ENCODE results near the gene SPAG4. TPM values are rescaled to one million over a fixed set of nuclear protein-coding genes. Genes with fewer than 3 reads are reported as not detected.

The SPAG4 gene
- total RNA-seq, 1 donor from 2014 or later: 4.2 TPM

GRCh38 chr20:35583636-35584560 lies 31.7 kb upstream of the SPAG4 start:
- Histone ChIP-seq H3K36me3 (no peaks in the 10 kb centered on the region), H3K4me1 (no peaks in the 10 kb centered on the region), H3K27ac (no peak overlapping the region), H3K9me3 (peaks cover 6% of the 10 kb centered on the region), H3K4me3 (no peak overlapping the region), H3K27me3 (ENCODE audit: low read depth) (no peaks in the 10 kb centered on the region)
- intact Hi-C loops (cut with DNase I): no loop called here
- DNase-seq (no peak), ATAC-seq (peak; percentile 9 to 38)
- TF ChIP-seq, protein P1, sequence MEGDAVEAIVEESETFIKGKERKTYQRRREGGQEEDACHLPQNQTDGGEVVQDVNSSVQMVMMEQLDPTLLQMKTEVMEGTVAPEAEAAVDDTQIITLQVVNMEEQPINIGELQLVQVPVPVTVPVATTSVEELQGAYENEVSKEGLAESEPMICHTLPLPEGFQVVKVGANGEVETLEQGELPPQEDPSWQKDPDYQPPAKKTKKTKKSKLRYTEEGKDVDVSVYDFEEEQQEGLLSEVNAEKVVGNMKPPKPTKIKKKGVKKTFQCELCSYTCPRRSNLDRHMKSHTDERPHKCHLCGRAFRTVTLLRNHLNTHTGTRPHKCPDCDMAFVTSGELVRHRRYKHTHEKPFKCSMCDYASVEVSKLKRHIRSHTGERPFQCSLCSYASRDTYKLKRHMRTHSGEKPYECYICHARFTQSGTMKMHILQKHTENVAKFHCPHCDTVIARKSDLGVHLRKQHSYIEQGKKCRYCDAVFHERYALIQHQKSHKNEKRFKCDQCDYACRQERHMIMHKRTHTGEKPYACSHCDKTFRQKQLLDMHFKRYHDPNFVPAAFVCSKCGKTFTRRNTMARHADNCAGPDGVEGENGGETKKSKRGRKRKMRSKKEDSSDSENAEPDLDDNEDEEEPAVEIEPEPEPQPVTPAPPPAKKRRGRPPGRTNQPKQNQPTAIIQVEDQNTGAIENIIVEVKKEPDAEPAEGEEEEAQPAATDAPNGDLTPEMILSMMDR (IDR thresholded peaks at IDR 0.05): no peak

GRCh38 chr20:35586751-35587425 lies 28.7 kb upstream of the SPAG4 start:
- H3K4me1 ChIP-seq: no peaks in the 10 kb centered on the region
- TF ChIP-seq, protein P1 (IDR thresholded peaks at IDR 0.05): no peak
- ATAC-seq (no peak), DNase-seq (no peak)
- H3K4me3 ChIP-seq: no peak overlapping the region
- intact Hi-C loops (cut with DNase I): no loop called here
- no peaks in the 10 kb centered on the region for H3K36me3 ChIP-seq
- H3K27ac ChIP-seq: no peak overlapping the region
- H3K9me3 ChIP-seq: peaks cover 1% of the 10 kb centered on the region
- H3K27me3 ChIP-seq (ENCODE audit: low read depth): no peaks in the 10 kb centered on the region

- no peaks in the 10 kb centered on the region for H3K4me1 ChIP-seq
- H3K27me3 ChIP-seq (ENCODE audit: low read depth): no peaks in the 10 kb centered on the region
- H3K27ac ChIP-seq: no peak overlapping the region
- no peak for ATAC-seq
- H3K36me3 ChIP-seq: no peaks in the 10 kb centered on the region
- no peak overlapping the region for H3K4me3 ChIP-seq
- TF ChIP-seq, protein P1 (IDR thresholded peaks at IDR 0.05): no peak
- no peak for DNase-seq
- no peaks in the 10 kb centered on the region for H3K9me3 ChIP-seq
- intact Hi-C loops (cut with DNase I): no loop called here
These were observed 28.2 kb upstream of the SPAG4 start for GRCh38 chr20:35587436-35587835.

DNA sequence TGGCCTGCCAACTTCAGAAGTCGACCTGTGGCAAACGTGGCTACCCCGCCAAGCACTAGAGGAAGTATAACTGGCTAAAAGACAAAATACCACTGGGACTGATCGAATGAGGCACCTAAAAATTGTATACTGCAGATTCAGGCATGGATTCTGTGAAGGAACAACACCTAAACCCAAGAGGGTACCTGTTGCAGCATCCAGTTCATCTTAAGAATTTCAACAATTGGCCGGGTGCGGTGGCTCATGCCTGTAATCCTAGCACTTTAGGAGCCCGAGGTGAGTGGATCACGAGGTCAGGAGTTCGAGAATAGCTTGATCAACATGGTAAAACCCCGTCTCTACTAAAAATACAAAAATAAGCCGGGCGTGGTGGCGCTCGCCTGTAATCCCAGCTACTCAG lies 27.2 kb upstream of the SPAG4 start:
- TF ChIP-seq, protein P1 (IDR thresholded peaks at IDR 0.05): no peak
- H3K4me3 ChIP-seq: no peak overlapping the region
- ATAC-seq (no peak), DNase-seq (no peak)
- intact Hi-C loops (cut with DNase I): no loop called here
- H3K27me3 ChIP-seq (ENCODE audit: low read depth): no peaks in the 10 kb centered on the region
- H3K9me3 ChIP-seq: no peaks in the 10 kb centered on the region
- no peak overlapping the region for H3K27ac ChIP-seq
- no peaks in the 10 kb centered on the region for H3K4me1 ChIP-seq
- H3K36me3 ChIP-seq: no peaks in the 10 kb centered on the region

- DNase-seq (no peak), ATAC-seq (no peak)
- Histone ChIP-seq H3K4me3 (no peak overlapping the region), H3K27ac (no peak overlapping the region), H3K27me3 (ENCODE audit: low read depth) (no peaks in the 10 kb centered on the region), H3K36me3 (no peaks in the 10 kb centered on the region), H3K4me1 (no peaks in the 10 kb centered on the region), H3K9me3 (no peaks in the 10 kb centered on the region)
- intact Hi-C loops (cut with DNase I): no loop called here
- TF ChIP-seq, protein P1 (IDR thresholded peaks at IDR 0.05): no peak
These were observed 23.2 kb upstream of the SPAG4 start for GRCh38 chr20:35592339-35592974.

Data from lower lobe of right lung (tissue), 2 donors.